RWPE1 (cell line): ENCODE results near the gene BAHD1.

ENCODE experiments used
- CTCF ChIA-PET: fragments of 350-600 bp; sonication (Branson Sonifier 250); formaldehyde crosslinking; extraction: SDS; loops from one replicate; lab custom pipeline; 2021; lab: Yijun Ruan, JAX
- POLR2A ChIA-PET: fragments of 400-600 bp; formaldehyde crosslinking; extraction: SDS; loops from one replicate; lab custom pipeline; 2020; ENCODE audit warnings: antibody characterized with exemption; ENCODE audit not compliant: low non-redundant PET; lab: Yijun Ruan, JAX
- DNase-seq: peaks from one replicate; pipeline ENCODE4 v3.0.0; 2012; ENCODE audit warnings: low spot score
- H3K27ac ChIP-seq: fragments of 450-650 bp; 2 replicates; pipeline ENCODE4 v1.5.1; 2017
- TF ChIP-seq, protein P1 (sequence below): fragments of 450-650 bp; conservative IDR thresholded peaks from 2 replicates; pipeline ENCODE4 v1.5.1; 2017; ENCODE audit warnings: low read depth, mild to moderate bottlenecking

The BAHD1 gene

GRCh38 chr15:40461958-40462357, 21.2 kb downstream of the BAHD1 start:
- ChIA-PET CTCF (interaction anchor here (0.5 kb wide), 1 partner anchor 140 kb away, joined by 3 read pairs; no protein-coding TSS in a partner anchor), POLR2A (no interaction called here)
- TF ChIP-seq, protein P1, sequence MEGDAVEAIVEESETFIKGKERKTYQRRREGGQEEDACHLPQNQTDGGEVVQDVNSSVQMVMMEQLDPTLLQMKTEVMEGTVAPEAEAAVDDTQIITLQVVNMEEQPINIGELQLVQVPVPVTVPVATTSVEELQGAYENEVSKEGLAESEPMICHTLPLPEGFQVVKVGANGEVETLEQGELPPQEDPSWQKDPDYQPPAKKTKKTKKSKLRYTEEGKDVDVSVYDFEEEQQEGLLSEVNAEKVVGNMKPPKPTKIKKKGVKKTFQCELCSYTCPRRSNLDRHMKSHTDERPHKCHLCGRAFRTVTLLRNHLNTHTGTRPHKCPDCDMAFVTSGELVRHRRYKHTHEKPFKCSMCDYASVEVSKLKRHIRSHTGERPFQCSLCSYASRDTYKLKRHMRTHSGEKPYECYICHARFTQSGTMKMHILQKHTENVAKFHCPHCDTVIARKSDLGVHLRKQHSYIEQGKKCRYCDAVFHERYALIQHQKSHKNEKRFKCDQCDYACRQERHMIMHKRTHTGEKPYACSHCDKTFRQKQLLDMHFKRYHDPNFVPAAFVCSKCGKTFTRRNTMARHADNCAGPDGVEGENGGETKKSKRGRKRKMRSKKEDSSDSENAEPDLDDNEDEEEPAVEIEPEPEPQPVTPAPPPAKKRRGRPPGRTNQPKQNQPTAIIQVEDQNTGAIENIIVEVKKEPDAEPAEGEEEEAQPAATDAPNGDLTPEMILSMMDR = no peak
- 0 out of 2 replicates have a peak overlapping the region, but pooled peaks have one; percentile 2 for H3K27ac ChIP-seq
- no peak for DNase-seq

DNA sequence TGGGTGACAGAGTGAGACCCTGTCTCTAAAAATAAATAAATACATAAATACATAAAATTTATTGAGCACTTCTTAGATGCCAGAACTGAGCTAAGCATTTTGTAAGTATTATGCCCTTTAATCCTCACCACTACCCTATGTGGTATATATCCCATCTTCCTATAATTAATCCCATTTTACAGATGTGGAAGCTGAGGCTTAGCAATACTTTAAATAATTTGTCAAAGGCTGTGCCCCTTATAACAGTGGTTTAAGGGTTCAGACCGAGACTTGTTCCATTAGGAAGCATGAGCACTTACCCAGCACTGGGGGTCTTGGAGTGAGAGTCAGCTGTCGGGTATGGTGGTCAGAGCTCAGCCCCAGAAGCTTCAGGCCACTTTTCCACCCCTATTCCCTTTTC, 22.5 kb downstream of the BAHD1 start:
- CTCF ChIA-PET = interaction anchor here (0.6 kb wide), 1 partner anchor 236 kb away, joined by 3 read pairs; no protein-coding TSS in a partner anchor
- POLR2A ChIA-PET = no interaction called here
- no peak overlapping the region for H3K27ac ChIP-seq
- DNase-seq = no peak
- TF ChIP-seq, protein P1 = no peak

DNA sequence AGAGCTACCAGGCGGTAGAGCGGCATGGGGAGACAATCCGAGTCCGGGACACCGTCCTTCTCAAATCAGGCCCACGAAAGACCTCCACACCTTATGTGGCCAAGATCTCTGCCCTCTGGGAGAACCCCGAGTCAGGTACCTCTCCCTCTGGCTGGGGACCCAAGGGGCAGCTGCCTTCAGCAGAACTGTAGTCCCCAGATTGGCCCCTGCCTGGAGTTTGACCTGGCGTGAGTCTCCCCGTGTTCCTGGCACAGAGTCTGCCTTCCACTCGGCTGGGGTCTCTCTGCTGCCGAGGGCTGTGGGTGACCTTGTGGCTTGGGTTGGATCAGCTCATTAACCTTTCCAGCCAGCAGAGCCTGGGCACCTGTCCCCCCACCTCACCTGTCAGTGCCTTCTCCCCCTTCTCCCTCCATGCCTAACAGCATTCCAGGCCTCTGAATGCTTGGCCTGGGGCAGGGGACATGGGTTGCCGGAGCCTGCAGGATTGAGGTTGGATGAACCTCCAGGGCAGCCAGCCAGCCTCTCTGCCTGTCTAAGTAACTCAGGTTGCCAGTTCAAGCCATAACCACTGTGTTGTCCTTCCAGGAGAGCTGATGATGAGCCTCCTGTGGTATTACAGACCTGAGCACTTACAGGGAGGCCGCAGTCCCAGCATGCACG, 23.3 kb downstream of the BAHD1 start:
- ChIA-PET POLR2A (no interaction called here), CTCF (no interaction called here)
- H3K27ac ChIP-seq = no peak overlapping the region
- DNase-seq = peak; percentile 59
- TF ChIP-seq, protein P1 = no peak

DNA sequence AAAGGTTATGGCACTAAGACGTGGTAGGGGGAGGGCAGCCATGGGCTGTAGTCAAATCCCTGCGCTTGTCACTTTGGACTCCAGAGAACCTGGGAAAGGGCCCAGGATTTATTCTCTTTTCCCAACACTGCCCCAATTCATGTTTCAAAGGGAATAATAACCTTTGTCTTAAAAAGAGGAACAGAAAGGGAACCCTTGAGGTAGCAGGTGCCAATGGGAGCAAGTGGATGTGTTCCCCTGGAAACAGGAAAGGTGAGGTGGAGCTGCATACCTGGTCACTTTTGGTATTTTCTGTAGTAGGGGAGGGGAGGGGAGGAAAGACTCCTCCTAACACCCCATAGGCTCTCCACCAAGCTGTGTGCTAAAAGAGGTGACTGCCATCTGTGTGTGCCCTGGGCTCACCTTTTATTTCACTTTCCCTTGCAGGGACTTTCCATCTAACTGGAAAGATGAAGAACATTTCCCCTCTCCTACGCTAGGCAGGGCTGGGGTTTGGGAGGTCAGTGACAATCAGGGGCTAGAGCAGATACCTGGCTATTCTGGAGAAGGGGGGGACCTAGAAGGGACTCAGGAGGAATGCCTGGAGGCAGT, 23.9 kb downstream of the BAHD1 start:
- TF ChIP-seq, protein P1 = no peak
- POLR2A ChIA-PET = no interaction called here
- H3K27ac ChIP-seq = peak overlapping the region; percentile 4; the same call in 1 of the 2 replicates
- CTCF ChIA-PET = interaction anchor here (0.6 kb wide), 1 partner anchor 50 kb away, joined by 5 read pairs; no protein-coding TSS in a partner anchor
- DNase-seq = no peak

GRCh38 chr15:40465939-40466338, 25.2 kb downstream of the BAHD1 start:
- ChIA-PET CTCF (no interaction called here), POLR2A (no interaction called here)
- no peak for DNase-seq
- TF ChIP-seq, protein P1 = no peak
- H3K27ac ChIP-seq = peak overlapping the region; percentile 39

GRCh38 chr15:40466426-40467260, 25.9 kb downstream of the BAHD1 start:
- TF ChIP-seq, protein P1 = no peak
- ChIA-PET POLR2A (no interaction called here), CTCF (interaction anchor here (0.6 to 0.9 kb wide), 2 partner anchors 11 to 188 kb away, joined by 3 read pairs; no protein-coding TSS in a partner anchor)
- no peak for DNase-seq
- H3K27ac ChIP-seq = peak overlapping the region; percentile 39
